Measurements from ENCODE around the gene PRCP. TPM values are rescaled to one million over a fixed set of nuclear protein-coding genes. Genes with fewer than 3 reads are reported as not detected.

PRCP gene
- total RNA-seq, 2 experiments from 2014 or later, result 24.5 to 30.1 TPM

DNA sequence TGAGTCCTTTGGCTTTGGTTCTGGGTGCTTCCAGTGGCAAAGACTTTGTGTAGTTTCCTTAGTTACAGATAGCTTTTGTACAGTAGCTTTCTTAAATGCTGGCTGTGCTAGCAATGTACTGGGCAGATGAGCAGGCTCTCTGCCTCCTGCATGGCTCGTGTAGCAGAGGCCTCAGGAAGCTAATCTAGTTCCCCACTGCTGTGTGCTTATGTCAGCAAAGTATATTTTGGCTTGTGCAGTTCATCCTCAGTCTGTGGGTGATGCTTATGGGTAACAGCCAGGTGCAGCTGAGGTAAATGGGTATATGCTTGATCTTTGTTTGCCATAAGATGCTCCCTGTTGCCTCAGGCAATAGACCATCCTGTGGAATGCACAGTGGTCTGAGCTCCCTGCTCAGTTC is 97.5 kb downstream of the PRCP start:
- ChIA-PET POLR2A (interaction anchor here (0.7 kb wide), 1 partner anchor 1034 kb away, joined by 3 read pairs; no protein-coding TSS in a partner anchor), CTCF (no interaction called here)
- DNase-seq, result no peak
- H3K36me3 Mint-ChIP-seq (ENCODE audit: low read depth), result no peaks in the 10 kb centered on the region
- H3K27ac Mint-ChIP-seq, result no peak overlapping the region
- H3K27me3 Mint-ChIP-seq, result peaks cover 38% of the 10 kb centered on the region
- H3K4me1 Mint-ChIP-seq, result no peaks in the 10 kb centered on the region
- H3K4me3 Mint-ChIP-seq, result no peak overlapping the region
- no peaks in the 10 kb centered on the region for H3K9me3 Mint-ChIP-seq

DNA sequence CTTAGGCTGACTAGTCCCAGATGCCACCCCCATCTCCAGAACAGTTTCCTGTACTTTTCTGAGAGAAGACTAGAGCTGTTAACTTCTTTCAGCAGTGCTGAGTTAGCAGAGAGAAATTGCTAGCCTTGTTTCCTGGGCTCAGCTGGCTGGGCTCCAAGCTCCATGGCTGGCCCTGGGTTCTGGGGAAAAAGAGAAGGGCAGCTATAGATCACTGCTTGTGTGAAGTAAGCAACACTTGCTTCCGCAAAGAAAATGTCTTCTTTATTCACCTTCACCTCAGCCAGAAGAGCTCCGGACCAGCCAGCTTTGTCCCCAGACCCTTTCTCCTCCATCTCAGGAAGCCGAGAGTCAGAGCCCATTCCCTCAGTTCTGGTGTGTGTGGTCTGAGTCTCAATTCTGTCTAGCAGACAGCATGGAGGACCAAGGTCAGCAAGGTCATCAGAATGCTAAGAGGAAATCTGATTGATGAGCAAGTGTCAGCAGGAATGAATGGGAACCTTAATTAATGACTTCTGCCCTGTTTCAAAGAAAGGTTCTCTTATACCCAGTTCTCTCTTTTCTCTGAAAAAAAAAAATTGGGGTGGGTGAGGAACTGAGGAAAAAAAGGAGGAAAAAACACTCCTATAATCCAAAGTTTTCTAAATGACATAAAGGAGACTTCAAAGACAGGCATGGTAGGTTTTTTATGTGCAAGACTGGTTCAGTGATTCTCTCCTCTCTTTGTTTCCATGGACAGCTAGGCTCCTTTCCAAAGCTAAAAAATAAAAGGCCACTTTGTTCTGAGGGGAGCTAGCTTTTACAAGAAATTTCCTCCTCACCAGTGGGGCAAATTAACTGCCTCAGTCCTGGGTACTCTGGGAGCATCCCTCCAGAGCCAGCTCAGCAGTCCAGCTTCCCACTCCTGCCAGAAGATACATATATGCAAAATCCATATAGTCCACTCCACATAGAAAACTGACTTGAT is 103.0 kb downstream of the PRCP start:
- Mint-ChIP-seq H3K27ac (no peak overlapping the region), H3K4me1 (no peaks in the 10 kb centered on the region), H3K9me3 (no peaks in the 10 kb centered on the region), H3K4me3 (no peak overlapping the region), H3K36me3 (ENCODE audit: low read depth) (no peaks in the 10 kb centered on the region), H3K27me3 (peaks cover 15% of the 10 kb centered on the region)
- POLR2A ChIA-PET, result no interaction called here
- no peak for DNase-seq
- CTCF ChIA-PET, result no interaction called here

DNA sequence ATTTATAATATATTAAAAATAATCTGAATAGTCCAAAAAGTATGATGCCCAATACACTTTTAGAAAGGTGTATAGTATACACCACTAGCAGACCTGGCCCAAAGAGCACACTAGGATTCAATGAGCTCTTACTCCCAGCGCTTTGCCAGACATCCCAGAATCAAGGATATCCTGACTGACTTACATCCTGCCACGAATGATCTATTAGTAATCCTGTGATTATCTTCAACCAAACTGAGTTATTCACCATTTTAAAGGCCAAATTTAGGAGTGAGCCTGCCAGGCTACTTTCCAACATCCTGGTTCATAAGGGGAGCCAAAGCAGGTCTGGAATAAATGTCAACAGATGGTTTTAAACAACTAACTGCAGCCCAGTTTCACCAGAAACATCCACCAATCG is 105.7 kb downstream of the PRCP start:
- CTCF ChIA-PET, result no interaction called here
- DNase-seq, result no peak
- peaks cover 5% of the 10 kb centered on the region for H3K27me3 Mint-ChIP-seq
- no peak overlapping the region for H3K27ac Mint-ChIP-seq
- no peaks in the 10 kb centered on the region for H3K9me3 Mint-ChIP-seq
- POLR2A ChIA-PET, result no interaction called here
- H3K36me3 Mint-ChIP-seq (ENCODE audit: low read depth), result no peaks in the 10 kb centered on the region
- H3K4me1 Mint-ChIP-seq, result no peaks in the 10 kb centered on the region
- no peak overlapping the region for H3K4me3 Mint-ChIP-seq

DNA sequence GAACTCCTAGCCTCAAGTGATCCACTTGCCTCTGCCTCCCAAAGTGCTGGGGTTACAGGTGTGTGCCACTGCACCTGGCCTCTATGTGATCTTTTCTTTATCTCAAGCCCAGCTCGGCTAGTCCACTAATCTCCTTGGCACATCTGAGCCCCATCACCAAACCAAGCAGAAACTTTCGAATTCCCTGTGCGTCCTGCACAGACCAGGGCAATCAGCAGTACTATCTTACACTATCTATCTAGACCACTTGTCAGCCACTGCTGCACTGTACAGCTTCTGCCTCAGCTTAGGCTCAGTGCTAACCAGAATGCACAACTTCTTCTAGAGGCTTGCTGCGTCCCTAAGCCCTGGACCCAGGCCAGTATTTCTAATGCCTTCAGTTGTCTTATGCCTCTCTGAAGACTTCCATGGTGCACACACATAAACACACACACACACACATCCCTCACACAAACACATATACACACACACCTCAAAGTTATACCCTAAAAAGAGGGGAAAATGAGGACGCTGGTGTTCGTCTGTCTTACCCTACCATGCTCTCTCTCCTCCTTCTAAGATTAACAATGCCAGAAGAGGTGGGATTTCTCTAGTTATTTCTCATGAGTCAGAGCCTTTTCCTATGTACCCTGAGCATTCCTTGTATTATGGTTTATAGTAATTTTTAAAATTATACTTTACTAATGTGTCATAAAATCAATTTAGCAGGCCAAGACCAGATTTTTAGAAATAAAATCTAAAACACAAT is 107.2 kb downstream of the PRCP start:
- H3K27ac Mint-ChIP-seq, result no peak overlapping the region
- H3K9me3 Mint-ChIP-seq, result no peaks in the 10 kb centered on the region
- H3K36me3 Mint-ChIP-seq (ENCODE audit: low read depth), result no peaks in the 10 kb centered on the region
- CTCF ChIA-PET, result no interaction called here
- no peak for DNase-seq
- no peak overlapping the region for H3K4me3 Mint-ChIP-seq
- POLR2A ChIA-PET, result no interaction called here
- no peaks in the 10 kb centered on the region for H3K4me1 Mint-ChIP-seq
- H3K27me3 Mint-ChIP-seq, result no peaks in the 10 kb centered on the region

DNA sequence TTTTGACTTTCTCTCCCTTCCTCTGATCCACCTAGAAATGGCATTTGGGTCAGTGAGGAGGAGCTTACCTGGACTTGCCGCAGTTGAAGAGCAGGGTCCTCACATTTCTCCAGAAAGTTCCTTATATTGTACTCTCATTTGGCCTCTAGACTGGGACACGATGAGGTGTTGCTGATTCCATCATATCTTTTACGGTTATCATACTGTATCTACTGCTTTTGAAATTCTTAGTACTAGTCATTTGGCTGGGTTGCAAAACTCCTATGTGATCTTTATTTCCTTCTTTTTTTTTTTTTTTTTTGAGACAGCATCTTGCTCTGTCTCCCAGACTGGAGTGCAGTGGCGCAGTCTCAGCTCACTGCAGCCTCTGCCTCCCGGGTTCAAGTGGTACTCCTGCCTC is 107.9 kb downstream of the PRCP start:
- ChIA-PET CTCF (no interaction called here), POLR2A (no interaction called here)
- H3K4me3 Mint-ChIP-seq, result no peak overlapping the region

DNA sequence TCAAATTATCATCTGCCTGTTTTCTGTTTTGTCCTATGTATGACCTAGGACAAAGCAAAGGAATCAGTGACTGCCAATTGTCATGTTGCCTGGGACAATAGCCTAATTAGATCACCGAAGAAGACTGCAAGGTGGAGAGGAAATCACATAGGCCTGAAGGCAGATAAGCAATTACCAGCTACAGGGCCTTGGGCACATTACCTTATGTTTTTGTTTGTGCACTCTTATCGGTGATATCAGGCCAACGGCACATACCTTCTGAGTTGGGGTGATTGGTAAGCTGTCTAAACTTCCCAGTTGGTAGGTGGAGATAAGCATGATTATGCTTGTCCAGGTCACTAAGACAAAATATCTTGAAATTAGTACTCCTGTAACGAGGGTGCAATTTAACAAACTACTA is 108.5 kb downstream of the PRCP start:
- ChIA-PET CTCF (no interaction called here), POLR2A (no interaction called here)
- no peak for DNase-seq
- Mint-ChIP-seq H3K27ac (no peak overlapping the region), H3K9me3 (no peaks in the 10 kb centered on the region), H3K4me3 (no peak overlapping the region), H3K4me1 (no peaks in the 10 kb centered on the region), H3K27me3 (no peaks in the 10 kb centered on the region), H3K36me3 (ENCODE audit: low read depth) (no peaks in the 10 kb centered on the region)

More for the DNA sequence above, 107.9 kb downstream of the PRCP start:
- no peaks in the 10 kb centered on the region for H3K9me3 Mint-ChIP-seq
- H3K4me1 Mint-ChIP-seq, result no peaks in the 10 kb centered on the region
- no peaks in the 10 kb centered on the region for H3K27me3 Mint-ChIP-seq
- no peak overlapping the region for H3K27ac Mint-ChIP-seq
- no peaks in the 10 kb centered on the region for H3K36me3 Mint-ChIP-seq (ENCODE audit: low read depth)
- DNase-seq, result no peak

DNA sequence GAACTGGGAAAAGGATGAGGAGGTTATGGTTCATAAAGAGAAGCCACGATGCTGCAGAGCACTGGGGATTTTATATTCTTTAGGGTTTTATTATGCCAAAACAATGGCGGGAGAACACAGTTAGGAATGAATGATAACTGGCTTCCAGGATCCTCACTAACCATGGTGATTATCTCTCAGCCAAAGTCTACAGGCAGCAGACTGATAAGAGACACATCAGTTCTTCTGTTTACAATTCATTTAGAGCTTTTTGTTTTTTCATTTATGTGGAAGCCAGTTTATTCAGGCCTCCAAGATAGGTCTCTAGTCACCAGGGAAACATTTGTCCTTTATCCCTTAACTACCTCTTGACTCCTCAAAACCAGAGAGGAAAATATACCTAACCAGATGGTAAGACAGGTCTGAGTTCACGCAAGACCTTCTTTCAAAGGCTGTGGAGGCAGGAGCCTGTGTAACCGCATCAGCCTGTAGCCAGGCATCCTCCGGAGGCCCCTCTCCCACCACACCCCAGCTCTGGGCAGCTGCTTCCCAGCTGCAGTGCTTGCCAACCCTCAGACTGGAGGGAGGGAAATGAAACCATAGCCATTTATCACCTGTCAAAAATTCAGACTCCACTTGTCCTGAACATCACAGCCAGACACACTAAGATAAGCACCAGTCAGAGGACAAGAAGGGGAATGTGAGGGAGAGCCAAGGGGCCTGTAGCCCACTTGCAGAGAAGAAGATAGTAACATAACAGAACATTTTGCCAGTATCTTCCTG is 109.3 kb downstream of the PRCP start:
- H3K27me3 Mint-ChIP-seq, result no peaks in the 10 kb centered on the region
- H3K9me3 Mint-ChIP-seq, result no peaks in the 10 kb centered on the region
- H3K36me3 Mint-ChIP-seq (ENCODE audit: low read depth), result no peaks in the 10 kb centered on the region
- H3K4me3 Mint-ChIP-seq, result no peak overlapping the region
- ChIA-PET CTCF (no interaction called here), POLR2A (no interaction called here)
- no peaks in the 10 kb centered on the region for H3K4me1 Mint-ChIP-seq
- DNase-seq, result no peak
- no peak overlapping the region for H3K27ac Mint-ChIP-seq

DNA sequence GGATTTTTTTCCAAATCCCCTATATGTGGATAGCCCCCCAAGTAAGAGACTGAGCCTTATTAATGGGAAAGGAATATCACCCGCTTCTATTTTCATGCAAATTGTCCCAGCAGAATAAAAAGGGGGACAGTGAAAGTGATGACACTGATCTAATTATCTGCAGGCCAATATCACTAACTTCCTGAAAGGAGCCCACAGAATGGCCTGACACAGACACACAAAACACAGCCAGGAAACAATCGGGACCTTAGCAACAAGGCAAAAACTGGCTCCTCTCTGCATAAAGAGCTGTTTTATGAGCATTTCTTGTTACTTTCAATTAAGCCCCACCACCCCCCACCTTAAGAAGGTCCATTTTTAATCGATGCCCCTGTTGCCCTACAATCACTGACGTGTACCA is 112.2 kb downstream of the PRCP start:
- Mint-ChIP-seq H3K9me3 (no peaks in the 10 kb centered on the region), H3K27me3 (peaks cover 9% of the 10 kb centered on the region), H3K4me1 (no peaks in the 10 kb centered on the region), H3K4me3 (no peak overlapping the region), H3K36me3 (ENCODE audit: low read depth) (no peaks in the 10 kb centered on the region), H3K27ac (no peak overlapping the region)
- POLR2A ChIA-PET, result no interaction called here
- CTCF ChIA-PET, result interaction anchor here (2.4 kb wide), 1 partner anchor 12 kb away, joined by 10 read pairs; no protein-coding TSS in a partner anchor
- no peak for DNase-seq

DNA sequence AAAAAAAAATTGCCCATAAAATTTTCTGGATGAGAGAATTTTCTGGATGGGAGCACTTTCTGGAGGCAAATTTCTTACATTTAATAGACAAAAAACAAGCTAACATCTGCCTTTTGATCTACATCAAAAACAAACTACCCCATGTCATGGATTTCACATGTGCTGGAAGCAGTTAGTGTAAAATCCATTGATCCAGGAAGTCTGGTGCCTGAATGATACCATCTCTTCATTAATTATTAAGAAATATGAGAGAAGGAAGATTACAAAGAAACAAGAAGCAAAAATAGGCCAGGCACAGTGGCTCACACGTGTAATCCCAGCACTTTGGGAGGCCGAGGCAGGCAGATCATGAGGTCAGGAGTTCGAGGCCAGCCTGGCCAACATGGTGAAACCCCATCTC is 113.4 kb downstream of the PRCP start:
- Mint-ChIP-seq H3K27ac (no peak overlapping the region), H3K9me3 (no peaks in the 10 kb centered on the region), H3K4me1 (no peaks in the 10 kb centered on the region), H3K27me3 (peaks cover 9% of the 10 kb centered on the region), H3K4me3 (no peak overlapping the region), H3K36me3 (ENCODE audit: low read depth) (no peaks in the 10 kb centered on the region)
- DNase-seq, result no peak
- ChIA-PET POLR2A (no interaction called here), CTCF (interaction anchor here (0.9 kb wide), 1 partner anchor 11 kb away, joined by 4 read pairs; no protein-coding TSS in a partner anchor)

DNA sequence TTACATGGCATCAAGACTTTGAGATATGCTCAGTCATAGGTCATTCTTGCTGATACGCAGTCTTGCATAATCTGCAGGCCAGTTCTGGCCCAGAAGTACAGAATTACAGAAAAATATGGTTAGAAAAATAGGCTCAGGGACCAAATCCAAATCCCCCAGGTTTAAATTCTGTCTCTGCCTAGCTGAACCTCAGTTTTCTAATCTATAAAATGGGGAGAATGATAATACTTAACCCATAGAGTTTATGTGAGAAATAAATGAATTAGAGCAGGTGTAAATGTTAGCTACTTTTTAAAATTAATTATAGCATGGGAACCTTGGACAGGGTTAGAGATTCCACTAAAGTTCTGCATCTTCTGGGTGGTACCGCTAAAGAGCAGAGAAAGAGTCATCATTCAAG is 114.2 kb downstream of the PRCP start:
- CTCF ChIA-PET, result interaction anchor here (0.9 kb wide), 1 partner anchor 10 kb away, joined by 4 read pairs; no protein-coding TSS in a partner anchor
- POLR2A ChIA-PET, result no interaction called here
- no peak overlapping the region for H3K27ac Mint-ChIP-seq
- DNase-seq, result no peak
- H3K4me3 Mint-ChIP-seq, result no peak overlapping the region
- H3K27me3 Mint-ChIP-seq, result peaks cover 14% of the 10 kb centered on the region
- no peaks in the 10 kb centered on the region for H3K9me3 Mint-ChIP-seq
- H3K36me3 Mint-ChIP-seq (ENCODE audit: low read depth), result no peaks in the 10 kb centered on the region
- no peaks in the 10 kb centered on the region for H3K4me1 Mint-ChIP-seq

DNA sequence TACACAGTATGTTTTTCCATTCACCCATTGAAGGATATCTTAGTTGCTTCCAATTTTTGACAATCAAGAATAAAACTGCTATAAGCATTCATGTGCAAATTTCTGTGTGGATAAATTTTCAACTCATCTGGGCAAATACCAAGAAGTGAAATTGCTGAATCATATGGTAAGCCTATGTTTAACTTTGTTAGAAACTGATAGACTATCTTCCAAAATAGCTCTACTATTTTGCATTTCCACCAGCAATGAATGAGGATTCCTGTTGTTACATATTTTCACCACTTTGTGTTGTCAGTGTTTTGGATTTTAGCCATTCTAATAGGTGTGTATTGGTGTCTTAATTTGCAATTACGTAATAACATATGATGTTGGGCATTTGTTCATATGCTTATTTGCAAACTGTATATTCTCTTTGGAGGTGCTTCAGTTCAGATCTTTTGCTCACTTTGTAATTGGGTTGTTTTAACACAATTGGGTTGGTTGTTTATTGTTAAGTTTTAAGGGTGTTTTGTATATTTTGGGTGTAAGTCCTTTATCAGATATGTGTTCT is 117.3 kb downstream of the PRCP start:
- H3K4me3 Mint-ChIP-seq, result no peak overlapping the region
- no peak overlapping the region for H3K27ac Mint-ChIP-seq

DNA sequence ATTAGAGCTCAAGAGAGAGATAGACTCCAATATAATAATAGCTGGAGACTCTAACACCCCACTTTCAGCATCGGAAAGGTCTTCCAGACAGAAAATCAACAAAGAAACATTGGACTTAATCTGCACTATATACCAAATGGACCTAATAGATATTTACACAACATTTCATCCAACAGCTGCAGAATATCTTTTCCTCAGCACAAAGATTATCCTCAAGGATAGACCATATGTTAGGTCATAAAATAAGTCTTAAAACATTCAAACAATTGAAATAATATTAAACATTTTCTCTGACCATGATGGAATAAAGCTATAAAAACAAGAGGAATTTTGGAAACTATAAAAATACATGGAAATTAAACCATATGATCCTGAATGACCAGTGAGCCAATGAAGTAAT is 121.5 kb downstream of the PRCP start:
- CTCF ChIA-PET, result interaction anchor here (0.6 kb wide), 1 partner anchor 8 kb away, joined by 3 read pairs; no protein-coding TSS in a partner anchor
- POLR2A ChIA-PET, result interaction anchor here (0.6 kb wide), 1 partner anchor 1271 kb away, joined by 3 read pairs; no protein-coding TSS in a partner anchor
- no peaks in the 10 kb centered on the region for H3K36me3 Mint-ChIP-seq (ENCODE audit: low read depth)
- H3K4me1 Mint-ChIP-seq, result no peaks in the 10 kb centered on the region
- no peak overlapping the region for H3K4me3 Mint-ChIP-seq
- no peak overlapping the region for H3K27ac Mint-ChIP-seq
- peaks cover 28% of the 10 kb centered on the region for H3K27me3 Mint-ChIP-seq
- no peaks in the 10 kb centered on the region for H3K9me3 Mint-ChIP-seq
- no peak for DNase-seq

More for the DNA sequence above, 117.3 kb downstream of the PRCP start:
- H3K9me3 Mint-ChIP-seq, result no peaks in the 10 kb centered on the region
- H3K4me1 Mint-ChIP-seq, result no peaks in the 10 kb centered on the region
- no peak for DNase-seq
- H3K27me3 Mint-ChIP-seq, result peaks cover 23% of the 10 kb centered on the region
- POLR2A ChIA-PET, result no interaction called here
- CTCF ChIA-PET, result no interaction called here
- H3K36me3 Mint-ChIP-seq (ENCODE audit: low read depth), result no peaks in the 10 kb centered on the region

DNA sequence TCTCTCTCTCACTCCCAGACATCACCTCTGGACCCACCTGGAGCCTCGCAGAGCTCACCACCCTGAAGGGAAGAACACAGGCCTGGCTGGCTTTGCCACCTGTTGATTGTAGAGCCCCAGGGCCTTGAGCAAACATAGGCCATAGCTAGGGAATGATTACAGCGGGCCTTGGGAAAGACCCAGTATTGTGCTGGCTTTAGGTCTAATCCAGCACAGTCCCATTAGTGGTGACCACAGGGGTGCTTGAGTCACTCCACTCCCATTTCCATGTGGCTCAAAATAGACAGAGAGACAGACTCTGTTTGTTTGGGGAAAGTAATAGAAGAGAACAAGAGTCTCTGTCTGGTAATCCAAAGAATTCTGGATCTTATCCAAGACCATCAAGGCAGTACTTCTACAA is 123.9 kb downstream of the PRCP start:
- H3K4me3 Mint-ChIP-seq, result no peak overlapping the region
- CTCF ChIA-PET, result interaction anchor here (0.6 to 2.1 kb wide), 10 partner anchors 9 to 1826 kb away, joined by 3 to 10 read pairs (median 4); partner anchors contain the start of gene PRCP

More for the DNA sequence above, 123.9 kb downstream of the PRCP start:
- no peak overlapping the region for H3K27ac Mint-ChIP-seq
- no peaks in the 10 kb centered on the region for H3K36me3 Mint-ChIP-seq (ENCODE audit: low read depth)
- POLR2A ChIA-PET, result no interaction called here
- no peak for DNase-seq
- H3K9me3 Mint-ChIP-seq, result no peaks in the 10 kb centered on the region
- H3K27me3 Mint-ChIP-seq, result peaks cover 26% of the 10 kb centered on the region
- H3K4me1 Mint-ChIP-seq, result no peaks in the 10 kb centered on the region
